ENCODE results near the gene EDEM1.
"Not testable (repeated sequence)": the region's sequence is repeated elsewhere in the genome, so short reads cannot be mapped to it uniquely, and the experiment has no call there.

Gene EDEM1

DNA sequence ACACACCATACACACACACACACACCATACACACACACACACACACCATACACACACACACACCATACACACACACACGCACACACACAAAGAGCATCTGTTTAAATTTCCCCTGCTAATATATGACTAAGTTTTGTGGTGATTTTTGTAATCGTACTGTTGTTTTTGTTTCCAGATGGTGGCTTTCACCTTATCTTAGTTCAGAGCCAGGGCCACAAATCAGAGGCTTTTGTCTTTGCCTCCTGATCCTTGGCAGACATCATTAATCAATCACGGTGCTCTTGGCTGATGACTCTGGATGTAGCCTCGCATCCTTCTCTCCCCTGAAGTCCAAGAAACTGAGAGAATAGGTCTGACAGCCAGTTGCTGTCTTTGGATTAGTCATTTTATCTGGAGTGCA, 52.1 kb downstream of the EDEM1 start:
- no peak for DNase-seq (ENCODE audit: low spot score)
- Histone ChIP-seq H3K9me3 (ENCODE audit: severe bottlenecking) (no peaks in the 10 kb centered on the region), H3K27me3 (ENCODE audit: insufficient read depth, poor library complexity, severe bottlenecking) (no peaks in the 10 kb centered on the region), H3K4me1 (ENCODE audit: insufficient read depth, poor library complexity, severe bottlenecking) (no peaks in the 10 kb centered on the region), H3K4me3 (ENCODE audit: severe bottlenecking) (no peak overlapping the region), H3K27ac (ENCODE audit: poor library complexity, severe bottlenecking) (no peak overlapping the region), H3K36me3 (ENCODE audit: low read depth) (no peaks in the 10 kb centered on the region)
- 0 out of 3 replicates have a peak, but pooled peaks have one; percentile 31 for ATAC-seq (ENCODE audit: low read depth)
- TF ChIP-seq, protein P1, sequence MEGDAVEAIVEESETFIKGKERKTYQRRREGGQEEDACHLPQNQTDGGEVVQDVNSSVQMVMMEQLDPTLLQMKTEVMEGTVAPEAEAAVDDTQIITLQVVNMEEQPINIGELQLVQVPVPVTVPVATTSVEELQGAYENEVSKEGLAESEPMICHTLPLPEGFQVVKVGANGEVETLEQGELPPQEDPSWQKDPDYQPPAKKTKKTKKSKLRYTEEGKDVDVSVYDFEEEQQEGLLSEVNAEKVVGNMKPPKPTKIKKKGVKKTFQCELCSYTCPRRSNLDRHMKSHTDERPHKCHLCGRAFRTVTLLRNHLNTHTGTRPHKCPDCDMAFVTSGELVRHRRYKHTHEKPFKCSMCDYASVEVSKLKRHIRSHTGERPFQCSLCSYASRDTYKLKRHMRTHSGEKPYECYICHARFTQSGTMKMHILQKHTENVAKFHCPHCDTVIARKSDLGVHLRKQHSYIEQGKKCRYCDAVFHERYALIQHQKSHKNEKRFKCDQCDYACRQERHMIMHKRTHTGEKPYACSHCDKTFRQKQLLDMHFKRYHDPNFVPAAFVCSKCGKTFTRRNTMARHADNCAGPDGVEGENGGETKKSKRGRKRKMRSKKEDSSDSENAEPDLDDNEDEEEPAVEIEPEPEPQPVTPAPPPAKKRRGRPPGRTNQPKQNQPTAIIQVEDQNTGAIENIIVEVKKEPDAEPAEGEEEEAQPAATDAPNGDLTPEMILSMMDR (IDR thresholded peaks at IDR 0.05; ENCODE audit: poor library complexity, severe bottlenecking): no peak

DNA sequence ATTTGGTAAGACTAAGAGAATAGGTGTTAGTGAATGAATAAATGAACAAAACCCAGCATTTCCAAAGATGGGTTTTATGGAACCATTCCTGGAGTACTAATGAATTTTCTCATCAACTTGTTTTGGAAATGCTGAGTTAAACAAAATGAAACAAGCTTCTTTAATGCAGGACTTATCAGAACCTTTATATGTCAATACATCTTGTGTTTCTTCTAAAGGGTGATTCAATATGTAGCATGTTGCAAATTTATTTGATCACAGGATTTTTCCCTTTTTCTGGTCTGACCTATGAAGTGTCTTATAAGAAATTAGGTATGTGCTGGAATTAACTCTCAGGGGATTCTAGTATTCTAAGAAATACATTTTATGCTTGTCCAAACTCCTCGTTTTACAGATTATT, 53.2 kb downstream of the EDEM1 start:
- Histone ChIP-seq H3K4me3 (ENCODE audit: severe bottlenecking) (no peak overlapping the region), H3K36me3 (ENCODE audit: low read depth) (no peaks in the 10 kb centered on the region), H3K27me3 (ENCODE audit: insufficient read depth, poor library complexity, severe bottlenecking) (no peaks in the 10 kb centered on the region), H3K9me3 (ENCODE audit: severe bottlenecking) (no peaks in the 10 kb centered on the region), H3K4me1 (ENCODE audit: insufficient read depth, poor library complexity, severe bottlenecking) (no peaks in the 10 kb centered on the region), H3K27ac (ENCODE audit: poor library complexity, severe bottlenecking) (no peak overlapping the region)
- DNase-seq (ENCODE audit: low spot score): no peak
- TF ChIP-seq, protein P1 (IDR thresholded peaks at IDR 0.05; ENCODE audit: poor library complexity, severe bottlenecking): no peak
- ATAC-seq (ENCODE audit: low read depth): no peak

DNA sequence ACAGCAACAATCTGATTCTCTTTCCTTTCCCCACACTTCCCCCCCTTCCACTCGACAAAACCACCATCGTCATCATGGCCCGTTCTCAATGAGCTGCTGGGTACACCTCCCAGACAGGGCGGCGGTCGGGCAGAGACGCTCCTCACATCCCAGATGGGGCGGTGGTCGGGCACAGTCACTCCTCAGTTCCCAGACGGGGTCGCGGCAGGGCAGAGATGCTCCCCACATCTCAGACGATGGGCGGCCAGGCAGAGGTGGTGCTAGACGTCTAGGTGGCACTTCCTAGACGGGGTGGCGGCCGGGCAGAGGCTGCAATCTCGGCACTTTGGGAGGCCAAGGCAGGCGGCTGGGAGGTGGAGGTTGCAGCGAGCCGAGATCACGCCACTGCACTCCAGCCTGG, 55.3 kb downstream of the EDEM1 start:
- ATAC-seq (ENCODE audit: low read depth); H3K9me3 ChIP-seq (ENCODE audit: severe bottlenecking); H3K27me3 ChIP-seq (ENCODE audit: insufficient read depth, poor library complexity, severe bottlenecking); H3K4me1 ChIP-seq (ENCODE audit: insufficient read depth, poor library complexity, severe bottlenecking); H3K36me3 ChIP-seq (ENCODE audit: low read depth); DNase-seq (ENCODE audit: low spot score); H3K27ac ChIP-seq (ENCODE audit: poor library complexity, severe bottlenecking); H3K4me3 ChIP-seq (ENCODE audit: severe bottlenecking): not testable (repeated sequence)

DNA sequence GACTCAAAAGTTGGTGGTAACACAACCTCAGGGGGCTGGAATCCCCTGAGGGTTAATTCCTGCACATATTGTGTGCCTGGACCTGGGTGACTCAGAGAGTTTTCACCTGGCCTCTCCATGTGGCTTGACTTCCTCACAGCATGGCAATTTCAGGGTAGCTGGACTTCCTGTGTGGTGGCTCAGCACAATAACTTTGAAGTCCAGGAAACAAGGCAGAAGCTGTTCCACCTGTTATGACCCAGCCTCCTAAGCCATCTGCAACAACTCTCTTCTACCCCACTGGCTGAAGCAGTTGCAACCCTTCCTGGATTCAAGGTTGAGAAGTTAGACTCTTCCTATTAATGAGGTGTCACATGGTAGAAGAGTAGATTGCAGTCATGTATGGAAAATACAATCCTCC, 58.4 kb downstream of the EDEM1 start:
- TF ChIP-seq, protein P1 (IDR thresholded peaks at IDR 0.05; ENCODE audit: poor library complexity, severe bottlenecking): no peak

DNA sequence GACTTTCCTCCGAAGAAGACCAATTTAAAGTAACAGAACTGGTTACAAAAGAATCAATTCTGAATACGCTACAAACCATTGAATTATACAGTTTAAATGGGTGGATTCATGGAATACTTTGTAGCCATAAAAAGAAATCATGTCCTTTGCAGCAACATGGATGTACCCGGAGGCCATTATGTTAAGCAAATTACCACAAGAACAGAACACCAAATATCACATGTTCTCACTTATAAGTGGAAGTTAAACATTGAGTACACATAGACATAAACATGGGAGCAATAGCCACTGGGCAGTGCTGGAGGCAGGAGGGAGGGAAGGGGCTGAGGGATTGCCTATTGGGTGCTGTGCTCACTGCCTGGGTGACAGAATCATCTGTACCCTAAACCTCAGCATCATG, 61.3 kb downstream of the EDEM1 start:
- TF ChIP-seq, protein P1 (IDR thresholded peaks at IDR 0.05; ENCODE audit: poor library complexity, severe bottlenecking): no peak
- no peak overlapping the region for H3K4me3 ChIP-seq (ENCODE audit: severe bottlenecking)
- ATAC-seq (ENCODE audit: low read depth) (no peak), DNase-seq (ENCODE audit: low spot score) (no peak)
- no peaks in the 10 kb centered on the region for H3K4me1 ChIP-seq (ENCODE audit: insufficient read depth, poor library complexity, severe bottlenecking)
- H3K27me3 ChIP-seq (ENCODE audit: insufficient read depth, poor library complexity, severe bottlenecking): no peaks in the 10 kb centered on the region
- H3K36me3 ChIP-seq (ENCODE audit: low read depth): no peaks in the 10 kb centered on the region
- no peak overlapping the region for H3K27ac ChIP-seq (ENCODE audit: poor library complexity, severe bottlenecking)
- H3K9me3 ChIP-seq (ENCODE audit: severe bottlenecking): no peaks in the 10 kb centered on the region

More for the DNA sequence above, 58.4 kb downstream of the EDEM1 start:
- no peaks in the 10 kb centered on the region for H3K27me3 ChIP-seq (ENCODE audit: insufficient read depth, poor library complexity, severe bottlenecking)
- H3K9me3 ChIP-seq (ENCODE audit: severe bottlenecking): no peaks in the 10 kb centered on the region
- no peak overlapping the region for H3K4me3 ChIP-seq (ENCODE audit: severe bottlenecking)
- DNase-seq (ENCODE audit: low spot score) (no peak), ATAC-seq (ENCODE audit: low read depth) (no peak)
- no peaks in the 10 kb centered on the region for H3K4me1 ChIP-seq (ENCODE audit: insufficient read depth, poor library complexity, severe bottlenecking)
- H3K36me3 ChIP-seq (ENCODE audit: low read depth): no peaks in the 10 kb centered on the region
- H3K27ac ChIP-seq (ENCODE audit: poor library complexity, severe bottlenecking): no peak overlapping the region
